NCI-H69 (cell line): Measurements from ENCODE around the gene DGCR2.

Experiments used
- DNase-seq: peaks from one replicate; lab custom pipeline; 2025; lab: John Stamatoyannopoulos, UW

The DGCR2 gene

DNA sequence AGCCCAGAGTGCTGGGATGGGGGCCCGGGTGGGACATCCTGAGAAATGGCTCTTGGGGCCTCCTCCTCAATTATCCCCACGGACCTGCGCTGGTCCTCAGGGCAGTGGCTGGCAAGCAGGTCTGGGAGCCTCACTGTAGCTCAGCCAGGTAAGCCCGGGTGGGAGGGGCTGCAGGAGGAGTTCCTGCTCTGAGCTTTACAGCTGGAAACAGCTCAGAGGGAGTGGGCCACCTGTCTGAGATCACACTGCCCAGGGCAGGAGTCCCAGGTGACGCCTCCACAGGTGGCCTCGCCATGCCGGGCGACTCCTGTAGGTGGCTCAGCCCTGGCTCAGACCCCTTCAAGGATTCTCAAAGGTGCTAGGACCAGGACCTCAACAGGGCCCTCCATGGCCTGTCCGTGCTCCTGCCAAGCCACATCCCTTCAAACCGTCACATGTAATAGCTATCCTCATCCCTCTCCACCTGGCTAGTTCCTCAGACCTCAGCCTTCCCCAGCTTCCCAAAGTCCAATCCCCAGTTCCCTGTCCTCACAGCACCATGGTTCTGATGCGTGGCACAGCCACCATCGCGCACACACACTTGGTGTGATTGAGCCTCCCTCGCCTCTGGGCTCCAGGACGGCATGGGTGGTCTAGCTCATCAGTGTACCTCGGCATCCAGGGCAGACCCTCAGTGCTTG, 5.3 kb upstream of the DGCR2 start:
- peak; percentile 41 for DNase-seq

DNA sequence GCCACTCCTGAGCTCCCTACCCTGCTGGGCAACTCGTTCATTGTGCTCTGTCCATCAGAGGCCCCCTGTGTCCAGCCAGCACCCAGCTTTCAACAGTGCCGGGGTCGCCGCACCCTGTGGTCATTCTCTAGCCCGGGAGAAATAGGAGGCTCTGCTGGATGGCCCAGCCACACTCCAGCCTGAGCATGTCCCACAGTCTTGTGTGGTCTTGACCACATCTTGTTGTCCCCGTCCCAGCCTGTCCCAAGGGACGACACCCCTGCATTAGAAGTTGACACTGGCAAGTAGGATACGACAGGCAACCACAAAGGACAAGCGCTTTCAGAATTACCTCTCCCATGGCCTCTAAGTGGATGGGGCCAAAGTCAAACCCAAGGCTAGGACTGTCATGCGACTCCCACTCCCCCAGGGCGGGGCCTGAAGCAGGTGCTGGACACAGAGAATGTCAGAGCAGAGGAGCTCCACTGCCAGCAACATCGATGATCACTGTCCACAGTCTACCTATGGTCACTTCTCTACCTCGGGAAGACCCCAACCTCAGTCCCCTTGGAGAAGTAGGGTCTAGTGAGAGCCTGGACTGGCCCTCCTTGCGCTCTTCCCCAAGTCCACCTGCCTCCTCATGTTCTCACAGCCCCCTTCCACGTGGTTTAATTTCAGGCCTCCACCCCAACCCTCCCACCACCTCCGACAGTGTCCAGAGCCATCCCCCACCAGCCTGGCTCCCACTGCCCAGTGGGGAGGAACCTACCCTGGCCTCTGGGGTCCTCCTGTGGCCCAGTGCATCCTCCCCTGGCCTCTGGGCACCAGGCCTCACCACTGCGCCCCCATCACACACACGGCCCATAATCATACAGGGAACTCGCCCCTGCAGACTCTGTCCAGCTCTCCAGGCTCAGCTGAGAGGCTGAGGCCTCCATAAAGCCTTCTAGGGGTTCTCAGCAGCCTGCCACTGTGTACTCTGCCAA, 4.4 kb upstream of the DGCR2 start:
- DNase-seq = no peak

DNA sequence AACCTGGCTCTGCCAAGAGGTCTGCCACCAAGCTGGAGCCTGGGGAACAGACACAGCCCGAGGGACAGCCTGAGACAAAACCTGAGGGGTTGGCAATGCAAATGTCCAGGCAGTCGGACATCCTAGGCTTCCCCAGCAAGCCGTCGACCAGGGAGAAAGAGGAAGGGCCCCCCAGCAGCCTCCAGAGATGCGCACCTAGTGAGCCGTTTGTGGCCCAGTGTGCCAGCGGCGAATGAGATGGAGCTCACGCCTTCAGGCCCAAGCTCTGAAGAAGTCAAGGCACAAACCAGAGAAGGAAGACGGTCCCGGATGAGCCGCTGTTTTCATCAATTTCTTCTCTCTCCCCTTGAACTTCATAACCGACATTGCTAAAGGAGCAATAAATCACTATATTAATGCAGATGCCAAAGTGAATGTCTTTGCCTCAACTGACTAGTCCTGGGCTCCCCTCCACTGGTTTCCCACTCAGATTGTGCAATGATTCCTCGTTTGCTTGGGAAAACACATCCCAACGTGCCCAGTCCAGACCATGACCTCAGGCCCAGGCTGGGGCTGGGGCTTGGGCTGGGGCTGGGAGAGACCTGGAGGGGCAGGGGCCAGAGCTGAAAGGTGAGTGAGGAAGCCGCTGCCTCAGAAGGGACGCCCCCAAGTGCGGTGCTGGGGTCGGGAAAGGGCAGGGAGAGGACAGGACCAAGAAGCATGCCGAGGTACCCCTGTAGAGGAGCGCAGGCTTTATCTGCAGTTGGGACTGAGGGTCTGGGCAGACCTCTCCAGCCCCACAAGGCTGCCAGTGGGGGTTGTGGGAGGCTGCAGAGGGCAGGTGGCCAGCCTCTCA, 3.5 kb upstream of the DGCR2 start:
- no peak for DNase-seq

- DNase-seq = no peak
Observed at GRCh38 chr22:19125011-19125410, 2.8 kb upstream of the DGCR2 start.

- DNase-seq = no peak
Observed at GRCh38 chr22:19124377-19124776, 2.2 kb upstream of the DGCR2 start.

DNA sequence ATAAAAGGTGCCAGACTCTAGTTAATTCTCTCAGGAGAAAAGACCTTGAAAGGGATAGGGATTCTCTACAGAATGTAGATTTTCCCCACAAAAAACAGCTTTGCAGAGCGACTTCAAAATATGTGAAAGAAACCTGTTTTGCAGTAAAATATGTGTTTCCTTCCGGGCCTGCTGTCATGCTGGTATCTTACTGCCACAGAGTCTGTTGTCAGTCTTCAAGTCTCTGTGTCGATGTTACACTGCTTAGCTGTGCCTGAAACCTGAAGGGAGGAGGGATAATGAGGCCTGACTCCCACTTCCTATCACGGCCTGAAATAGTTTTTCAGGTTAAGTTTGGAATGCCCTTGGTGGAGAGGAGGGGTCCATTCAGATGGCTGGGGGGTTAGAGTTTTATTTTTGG, 1.7 kb upstream of the DGCR2 start:
- DNase-seq = no peak

GRCh38 chr22:19122752-19123492, 710 bp upstream of the DGCR2 start:
- peak; percentile 58 for DNase-seq

- DNase-seq = peak; percentile 83
Observed at GRCh38 chr22:19121631-19122142, 525 bp downstream of the DGCR2 start.

- no peak for DNase-seq
Observed at GRCh38 chr22:19120829-19121630, 1.2 kb downstream of the DGCR2 start.

- DNase-seq = no peak
Observed at GRCh38 chr22:19119949-19120348, 2.3 kb downstream of the DGCR2 start.

- no peak for DNase-seq
Observed at GRCh38 chr22:19118329-19118880, 3.8 kb downstream of the DGCR2 start.

GRCh38 chr22:19117111-19117512, 5.1 kb downstream of the DGCR2 start:
- DNase-seq = peak; percentile 91

- peak; percentile 18 for DNase-seq
Observed at GRCh38 chr22:19115628-19116027, 6.6 kb downstream of the DGCR2 start.

DNA sequence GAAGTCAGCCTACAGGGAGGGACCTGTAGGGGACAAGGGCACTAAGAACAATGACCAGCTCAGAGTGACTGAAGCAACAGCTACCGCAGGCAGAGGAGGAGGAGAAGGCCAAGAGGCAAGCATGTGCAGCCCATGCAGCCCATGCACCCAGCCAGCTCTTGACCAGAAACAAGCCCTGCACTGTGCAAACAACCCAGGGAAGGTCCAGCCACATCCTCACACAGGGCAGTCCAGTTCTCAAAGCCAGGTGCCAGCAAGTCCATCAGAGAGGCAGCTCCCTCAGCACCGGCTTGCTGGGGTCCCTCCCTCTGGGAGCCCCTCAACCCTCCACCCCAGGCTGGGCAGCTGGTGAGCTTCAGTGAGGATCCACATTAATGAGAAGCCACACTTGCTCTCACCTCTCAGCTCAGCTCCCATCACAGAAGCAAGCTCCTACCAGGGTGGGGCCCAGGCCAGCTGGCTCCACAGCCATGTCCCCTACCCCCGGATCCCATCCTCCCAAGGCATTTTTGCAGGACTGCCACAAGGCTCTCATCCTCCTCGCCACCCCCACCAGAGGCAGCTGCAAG, 7.1 kb downstream of the DGCR2 start:
- no peak for DNase-seq

DNA sequence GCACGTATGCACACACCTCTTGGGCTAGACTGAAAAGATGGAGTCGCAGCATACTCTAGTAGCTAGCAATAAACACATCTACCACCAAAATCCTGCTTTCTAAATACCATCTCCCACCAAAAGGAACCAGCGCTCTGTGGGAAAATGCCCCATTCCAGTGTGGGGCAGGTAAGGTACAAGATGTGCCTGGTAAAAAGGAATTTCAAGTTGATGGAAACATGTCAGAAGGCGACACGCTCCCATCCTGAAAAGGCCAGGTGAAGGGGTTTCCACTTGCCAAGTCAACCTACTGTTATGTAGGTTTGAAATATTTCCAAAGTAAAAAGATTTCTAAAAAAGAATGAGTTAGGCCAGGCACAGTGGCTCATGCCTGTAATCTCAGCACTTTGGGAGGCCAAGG, 8.8 kb downstream of the DGCR2 start:
- DNase-seq = no peak

GRCh38 chr22:19111584-19111983, 10.6 kb downstream of the DGCR2 start:
- no peak for DNase-seq

DNA sequence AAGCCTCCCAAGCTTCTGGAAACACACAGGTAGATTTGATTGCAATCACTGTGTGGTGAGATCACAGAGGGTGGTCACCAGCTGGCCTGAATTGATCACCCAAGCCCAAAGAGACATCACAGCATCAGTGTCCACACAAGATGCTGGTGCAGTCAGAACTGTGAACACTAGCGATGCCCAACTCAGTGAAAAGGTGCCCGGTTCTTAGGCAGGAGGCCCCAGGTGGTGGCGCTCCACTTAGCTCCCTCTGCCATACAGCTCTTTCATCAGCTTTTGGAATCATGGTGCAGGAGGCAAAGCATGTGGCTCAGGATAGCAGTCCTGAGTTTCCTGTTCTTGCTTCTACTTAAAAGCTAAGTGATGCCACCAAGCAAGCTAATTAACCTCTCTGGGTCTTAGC, 11.1 kb downstream of the DGCR2 start:
- peak; percentile 46 for DNase-seq

GRCh38 chr22:19110646-19111045, 11.6 kb downstream of the DGCR2 start:
- no peak for DNase-seq

GRCh38 chr22:19110064-19110458, 12.2 kb downstream of the DGCR2 start:
- peak; percentile 70 for DNase-seq
